Measurements from ENCODE around the gene SLC29A2. TPM values are rescaled to one million over a fixed set of nuclear protein-coding genes. Genes with fewer than 3 reads are reported as not detected.

The SLC29A2 gene
- total RNA-seq, 1 experiment from 2014 or later, result 7.0 TPM

DNA sequence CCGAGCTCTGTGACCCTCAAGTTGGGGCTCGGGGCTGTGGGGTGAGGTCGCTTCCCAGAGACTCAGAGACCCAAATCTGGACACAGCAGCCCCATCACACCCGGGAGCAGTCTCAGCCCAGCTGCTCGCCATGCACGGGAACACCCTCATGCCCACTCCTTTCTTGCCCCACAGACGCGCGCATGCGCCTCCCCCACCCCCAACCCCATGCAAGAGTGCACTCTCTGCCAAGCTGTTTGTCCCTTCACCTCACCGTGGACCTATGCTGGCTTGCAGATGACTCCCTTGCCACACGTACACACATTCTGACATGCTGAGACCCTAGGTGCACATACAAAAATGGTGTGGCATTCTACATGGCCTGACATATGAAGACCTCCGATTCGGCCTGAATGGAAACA lies 54.2 kb downstream of the SLC29A2 start:
- Mint-ChIP-seq H3K4me3 (ENCODE audit: unreplicated experiment) (no peak overlapping the region), H3K4me1 (ENCODE audit: insufficient read depth, unreplicated experiment) (peaks cover 19% of the 10 kb centered on the region), H3K27ac (ENCODE audit: low read depth, unreplicated experiment) (peak overlapping the region; percentile 86), H3K27me3 (ENCODE audit: insufficient read depth, unreplicated experiment) (no peaks in the 10 kb centered on the region), H3K9me3 (ENCODE audit: unreplicated experiment) (no peaks in the 10 kb centered on the region), H3K36me3 (ENCODE audit: insufficient read depth, unreplicated experiment) (no peaks in the 10 kb centered on the region)
- no TSS peak for BruUV-seq (replicated peaks)
- POLR2A ChIA-PET, result interaction anchor here (1.1 to 3.0 kb wide), 4 partner anchors 14 to 28 kb away, joined by 3 to 23 read pairs (median 4); partner anchors contain the start of genes RIN1 and YIF1A
- CTCF ChIA-PET, result interaction anchor here (0.5 kb wide), 1 partner anchor 737 kb away, joined by 3 read pairs; no protein-coding TSS in a partner anchor
- intact Hi-C loops (cut with micrococcal nuclease), result no loop called here
- TF ChIP-seq, protein P1, sequence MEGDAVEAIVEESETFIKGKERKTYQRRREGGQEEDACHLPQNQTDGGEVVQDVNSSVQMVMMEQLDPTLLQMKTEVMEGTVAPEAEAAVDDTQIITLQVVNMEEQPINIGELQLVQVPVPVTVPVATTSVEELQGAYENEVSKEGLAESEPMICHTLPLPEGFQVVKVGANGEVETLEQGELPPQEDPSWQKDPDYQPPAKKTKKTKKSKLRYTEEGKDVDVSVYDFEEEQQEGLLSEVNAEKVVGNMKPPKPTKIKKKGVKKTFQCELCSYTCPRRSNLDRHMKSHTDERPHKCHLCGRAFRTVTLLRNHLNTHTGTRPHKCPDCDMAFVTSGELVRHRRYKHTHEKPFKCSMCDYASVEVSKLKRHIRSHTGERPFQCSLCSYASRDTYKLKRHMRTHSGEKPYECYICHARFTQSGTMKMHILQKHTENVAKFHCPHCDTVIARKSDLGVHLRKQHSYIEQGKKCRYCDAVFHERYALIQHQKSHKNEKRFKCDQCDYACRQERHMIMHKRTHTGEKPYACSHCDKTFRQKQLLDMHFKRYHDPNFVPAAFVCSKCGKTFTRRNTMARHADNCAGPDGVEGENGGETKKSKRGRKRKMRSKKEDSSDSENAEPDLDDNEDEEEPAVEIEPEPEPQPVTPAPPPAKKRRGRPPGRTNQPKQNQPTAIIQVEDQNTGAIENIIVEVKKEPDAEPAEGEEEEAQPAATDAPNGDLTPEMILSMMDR (IDR thresholded peaks at IDR 0.05; ENCODE audit: unreplicated experiment), result no peak
- DNase-seq (ENCODE audit: unreplicated experiment), result no peak

DNA sequence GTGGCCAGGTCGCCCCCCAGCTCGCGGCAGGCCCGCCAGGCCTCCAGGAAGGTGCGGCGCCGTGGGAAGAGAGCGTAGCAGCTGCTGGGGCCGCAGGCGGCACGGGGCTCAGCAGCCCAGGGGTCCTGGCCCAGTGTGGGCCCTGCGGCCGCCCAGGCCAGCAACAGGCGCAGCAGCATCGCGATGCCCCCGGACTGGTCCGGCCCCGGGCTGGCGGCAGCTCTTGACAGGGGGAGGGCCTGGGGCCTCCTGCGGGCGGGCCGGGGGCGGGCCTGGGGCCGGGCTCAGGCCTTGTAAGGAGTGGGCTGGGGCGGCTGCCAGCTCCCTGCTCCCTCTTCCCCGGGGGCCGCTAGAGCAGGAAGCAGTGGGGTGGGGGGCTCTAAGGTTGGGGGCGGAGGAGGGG lies 54.7 kb downstream of the SLC29A2 start, which contains the start of gene CD248:
TSS of gene CD248 (minus strand) at position 196 of the 403 bp plus-strand sequence. CDS start at position 179, 17 bp downstream.
- no peak within 1 kb of the TSS for H3K4me3 Mint-ChIP-seq (ENCODE audit: unreplicated experiment)
- POLR2A ChIA-PET, result interaction anchor here (1.1 to 3.0 kb wide), 3 partner anchors 15 to 28 kb away, joined by 3 to 23 read pairs (median 4); partner anchors contain the start of genes RIN1 and YIF1A
- TF ChIP-seq, protein P1 (IDR thresholded peaks at IDR 0.05; ENCODE audit: unreplicated experiment), result no peak
- H3K4me1 Mint-ChIP-seq (ENCODE audit: insufficient read depth, unreplicated experiment), result peaks cover 23% of the 10 kb centered on the region
- no peaks in the 10 kb centered on the region for H3K27me3 Mint-ChIP-seq (ENCODE audit: insufficient read depth, unreplicated experiment)
- H3K36me3 Mint-ChIP-seq (ENCODE audit: insufficient read depth, unreplicated experiment), result no peaks in the 10 kb centered on the region
- H3K27ac Mint-ChIP-seq (ENCODE audit: low read depth, unreplicated experiment), result peak within 1 kb of the TSS; percentile 86
- CTCF ChIA-PET, result interaction anchor here (0.5 kb wide), 1 partner anchor 737 kb away, joined by 3 read pairs; no protein-coding TSS in a partner anchor
- no peak for DNase-seq (ENCODE audit: unreplicated experiment)
- no peaks in the 10 kb centered on the region for H3K9me3 Mint-ChIP-seq (ENCODE audit: unreplicated experiment)
- intact Hi-C loops (cut with micrococcal nuclease), result no loop called here
- no TSS peak for BruUV-seq (replicated peaks)

DNA sequence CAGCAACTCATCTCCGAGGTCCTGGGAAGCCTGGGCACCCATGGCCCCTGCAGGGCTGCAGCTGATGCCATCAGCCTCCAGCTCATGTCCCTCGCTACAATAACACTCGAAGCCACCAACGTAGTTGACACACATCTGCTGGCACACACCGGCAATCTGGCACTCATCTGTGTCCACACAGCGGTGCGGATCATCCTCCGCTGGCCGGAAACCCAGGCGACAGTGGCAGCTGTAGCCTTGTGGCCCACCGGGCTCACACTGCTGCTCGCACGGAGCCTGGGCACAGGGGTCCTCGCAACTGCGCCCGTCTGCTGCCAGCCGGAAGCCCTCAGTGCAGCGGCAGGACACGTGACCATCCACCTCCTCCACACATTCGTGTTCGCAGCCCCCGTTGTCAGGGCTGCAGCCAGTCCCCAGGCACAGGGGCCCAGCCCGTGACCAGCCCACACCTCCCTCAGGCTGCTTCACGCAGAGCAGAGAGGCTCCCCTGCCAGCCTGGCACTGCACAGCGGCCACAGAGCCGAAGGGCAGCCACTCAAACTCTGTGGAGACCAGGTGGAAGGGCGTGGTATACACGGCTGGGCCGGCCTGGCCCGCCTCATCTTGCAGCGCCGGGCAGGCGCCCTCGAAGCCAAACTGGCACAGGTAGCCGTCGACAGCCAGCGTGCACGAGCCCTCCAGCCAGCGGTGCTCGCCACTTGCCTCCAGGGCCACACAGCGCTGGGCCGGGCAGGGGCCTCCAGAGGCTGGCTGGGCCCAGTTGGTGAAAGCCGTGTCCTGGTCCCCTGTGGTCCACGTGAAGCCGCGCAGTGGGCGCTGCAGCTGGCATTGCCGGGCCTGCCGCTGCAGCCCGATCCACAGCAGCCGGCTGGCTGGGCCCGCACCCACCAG lies 55.4 kb downstream of the SLC29A2 start:
- no TSS peak for BruUV-seq (replicated peaks)
- DNase-seq (ENCODE audit: unreplicated experiment), result no peak
- H3K27ac Mint-ChIP-seq (ENCODE audit: low read depth, unreplicated experiment), result peak overlapping the region; percentile 77
- intact Hi-C loops (cut with micrococcal nuclease), result no loop called here
- no peak overlapping the region for H3K4me3 Mint-ChIP-seq (ENCODE audit: unreplicated experiment)
- H3K36me3 Mint-ChIP-seq (ENCODE audit: insufficient read depth, unreplicated experiment), result no peaks in the 10 kb centered on the region
- CTCF ChIA-PET, result interaction anchor here (0.6 kb wide), 1 partner anchor 121 kb away, joined by 3 read pairs; no protein-coding TSS in a partner anchor
- POLR2A ChIA-PET, result interaction anchor here (0.7 to 2.2 kb wide), 2 partner anchors 15 to 27 kb away, joined by 4 to 5 read pairs; partner anchors contain the start of gene YIF1A
- no peaks in the 10 kb centered on the region for H3K27me3 Mint-ChIP-seq (ENCODE audit: insufficient read depth, unreplicated experiment)
- TF ChIP-seq, protein P1 (IDR thresholded peaks at IDR 0.05; ENCODE audit: unreplicated experiment), result no peak
- no peaks in the 10 kb centered on the region for H3K9me3 Mint-ChIP-seq (ENCODE audit: unreplicated experiment)
- H3K4me1 Mint-ChIP-seq (ENCODE audit: insufficient read depth, unreplicated experiment), result peaks cover 25% of the 10 kb centered on the region

DNA sequence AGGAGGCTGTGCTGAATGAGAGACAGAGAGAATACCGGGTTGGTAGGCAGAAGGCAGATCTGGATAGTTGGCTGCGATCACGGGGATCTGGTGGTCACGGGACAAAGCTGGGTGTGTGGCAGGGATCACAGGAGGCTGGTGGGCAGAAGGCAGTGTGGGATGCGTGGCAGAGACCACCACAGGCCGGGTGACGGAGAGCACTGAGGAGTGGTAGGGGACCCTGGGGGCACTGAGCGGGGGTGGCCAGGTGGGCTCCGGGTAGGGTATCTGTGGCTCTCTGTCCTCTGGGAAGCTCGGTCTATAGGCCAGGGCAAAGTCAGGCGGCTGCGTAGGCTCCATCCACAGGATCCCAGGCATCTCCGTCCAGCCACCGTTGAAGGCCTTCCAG lies 56.1 kb downstream of the SLC29A2 start:
- Mint-ChIP-seq H3K4me3 (ENCODE audit: unreplicated experiment) (peak overlapping the region; percentile 16), H3K27ac (ENCODE audit: low read depth, unreplicated experiment) (peak overlapping the region; percentile 77), H3K9me3 (ENCODE audit: unreplicated experiment) (no peaks in the 10 kb centered on the region), H3K36me3 (ENCODE audit: insufficient read depth, unreplicated experiment) (no peaks in the 10 kb centered on the region), H3K4me1 (ENCODE audit: insufficient read depth, unreplicated experiment) (peaks cover 25% of the 10 kb centered on the region), H3K27me3 (ENCODE audit: insufficient read depth, unreplicated experiment) (no peaks in the 10 kb centered on the region)
- TF ChIP-seq, protein P1 (IDR thresholded peaks at IDR 0.05; ENCODE audit: unreplicated experiment), result no peak
- ChIA-PET POLR2A (interaction anchor here (0.7 kb wide), 1 partner anchor 27 kb away, joined by 5 read pairs; the partner anchor contains the start of gene YIF1A), CTCF (interaction anchor here (0.6 to 0.7 kb wide), 2 partner anchors 30 to 122 kb away, joined by 3 read pairs; no protein-coding TSS in a partner anchor)
- BruUV-seq (replicated peaks), result no TSS peak
- intact Hi-C loops (cut with micrococcal nuclease), result no loop called here
- DNase-seq (ENCODE audit: unreplicated experiment), result no peak
